ENCODE results near the gene AAGAB.

DNA sequence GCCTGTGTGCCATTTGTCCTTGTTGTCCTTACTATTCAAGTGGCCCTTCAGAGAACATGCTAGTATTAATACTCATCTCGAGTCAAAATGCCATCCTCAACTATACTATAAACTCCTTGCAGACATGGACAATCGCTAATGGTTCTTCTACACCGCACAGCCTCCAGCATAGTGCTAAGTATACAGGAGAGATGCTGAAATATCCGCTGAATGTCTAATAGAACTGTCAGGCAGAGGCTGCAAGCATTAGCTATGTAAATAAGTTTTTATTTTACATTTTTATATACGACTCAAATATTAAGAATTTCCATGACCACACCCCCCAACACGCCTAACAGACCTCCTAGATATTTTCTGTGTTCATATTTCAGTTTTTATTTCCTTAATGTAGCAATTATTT lies 39.4 kb downstream of the AAGAB start:
- TF ChIP-seq TAF1 (IDR thresholded peaks at IDR 0.05; ENCODE audit: borderline replicate concordance, insufficient read depth, low read length) (no peak), POLR2AphosphoS5 (IDR thresholded peaks at IDR 0.05; ENCODE audit: low read depth, low read length) (no peak), FOXP2 (optimal IDR thresholded peaks at IDR 0.05; ENCODE audit: borderline replicate concordance, extremely low read depth, extremely low read length, insufficient read depth) (no peak), SIN3A (IDR thresholded peaks at IDR 0.05; ENCODE audit: borderline replicate concordance, insufficient read depth, low read length) (no peak)
- TF ChIP-seq, protein P1, sequence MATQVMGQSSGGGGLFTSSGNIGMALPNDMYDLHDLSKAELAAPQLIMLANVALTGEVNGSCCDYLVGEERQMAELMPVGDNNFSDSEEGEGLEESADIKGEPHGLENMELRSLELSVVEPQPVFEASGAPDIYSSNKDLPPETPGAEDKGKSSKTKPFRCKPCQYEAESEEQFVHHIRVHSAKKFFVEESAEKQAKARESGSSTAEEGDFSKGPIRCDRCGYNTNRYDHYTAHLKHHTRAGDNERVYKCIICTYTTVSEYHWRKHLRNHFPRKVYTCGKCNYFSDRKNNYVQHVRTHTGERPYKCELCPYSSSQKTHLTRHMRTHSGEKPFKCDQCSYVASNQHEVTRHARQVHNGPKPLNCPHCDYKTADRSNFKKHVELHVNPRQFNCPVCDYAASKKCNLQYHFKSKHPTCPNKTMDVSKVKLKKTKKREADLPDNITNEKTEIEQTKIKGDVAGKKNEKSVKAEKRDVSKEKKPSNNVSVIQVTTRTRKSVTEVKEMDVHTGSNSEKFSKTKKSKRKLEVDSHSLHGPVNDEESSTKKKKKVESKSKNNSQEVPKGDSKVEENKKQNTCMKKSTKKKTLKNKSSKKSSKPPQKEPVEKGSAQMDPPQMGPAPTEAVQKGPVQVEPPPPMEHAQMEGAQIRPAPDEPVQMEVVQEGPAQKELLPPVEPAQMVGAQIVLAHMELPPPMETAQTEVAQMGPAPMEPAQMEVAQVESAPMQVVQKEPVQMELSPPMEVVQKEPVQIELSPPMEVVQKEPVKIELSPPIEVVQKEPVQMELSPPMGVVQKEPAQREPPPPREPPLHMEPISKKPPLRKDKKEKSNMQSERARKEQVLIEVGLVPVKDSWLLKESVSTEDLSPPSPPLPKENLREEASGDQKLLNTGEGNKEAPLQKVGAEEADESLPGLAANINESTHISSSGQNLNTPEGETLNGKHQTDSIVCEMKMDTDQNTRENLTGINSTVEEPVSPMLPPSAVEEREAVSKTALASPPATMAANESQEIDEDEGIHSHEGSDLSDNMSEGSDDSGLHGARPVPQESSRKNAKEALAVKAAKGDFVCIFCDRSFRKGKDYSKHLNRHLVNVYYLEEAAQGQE (IDR thresholded peaks at IDR 0.05; ENCODE audit: insufficient read depth in 1 of 2, low read depth in 2 of 2, low read length in 2 of 2) = no peak
